ENCODE results near the gene PHKG2.

The PHKG2 gene

DNA sequence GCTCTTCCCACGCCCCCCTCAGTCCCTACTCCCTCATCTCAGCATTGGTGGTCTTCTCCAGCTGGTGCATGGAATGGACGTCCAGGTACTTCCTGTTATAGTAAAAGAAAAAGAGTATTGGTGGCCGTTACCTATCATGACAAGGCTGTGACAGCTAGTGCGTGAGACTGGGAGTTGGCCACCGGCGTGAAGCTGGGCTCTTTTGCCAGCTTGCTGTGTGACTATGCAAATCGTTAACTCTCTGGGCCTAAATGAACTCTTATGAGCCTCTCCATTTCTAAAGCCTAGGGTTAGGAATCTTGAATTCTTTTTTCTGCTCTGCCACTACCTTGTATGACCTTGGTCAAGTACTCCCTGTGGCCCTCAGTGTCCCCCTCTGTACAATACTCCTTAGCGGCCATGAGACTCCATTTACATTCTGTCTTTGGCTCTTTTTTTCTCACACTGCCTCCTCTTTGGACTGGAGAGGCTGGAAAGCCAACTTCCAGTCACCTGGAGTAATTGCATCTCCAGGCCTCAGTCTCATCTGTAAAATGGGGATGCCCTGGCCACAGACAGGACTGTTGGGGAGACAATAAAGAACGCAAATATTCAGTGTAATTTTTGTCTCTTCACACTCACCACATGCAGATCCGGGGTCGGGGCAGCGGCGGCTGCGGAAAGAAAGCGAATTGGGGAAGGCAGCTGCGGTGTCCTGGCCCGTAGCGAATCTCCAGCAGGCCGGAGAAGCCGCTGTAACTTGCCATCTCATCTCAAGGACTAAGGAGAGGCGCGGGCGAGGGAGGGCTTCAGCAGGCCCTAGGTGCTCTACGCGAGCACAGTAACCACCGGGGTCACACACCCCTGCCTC, 12.6 kb downstream of the PHKG2 start:
- Histone ChIP-seq H3K9ac (ENCODE audit: low read length) (peak overlapping the region; percentile 80; the same call in 1 of the 2 replicates), H3K79me2 (ENCODE audit: low read length) (peaks cover 25% of the 10 kb centered on the region), H3K4me2 (ENCODE audit: low read depth, low read length) (peak overlapping the region; percentile 72), H3K36me3 (replicated peaks; ENCODE audit: insufficient read depth, low read length) (peaks cover 4% of the 10 kb centered on the region; the same call in 1 of the 2 replicates), H2AFZ (ENCODE audit: low read length) (peak overlapping the region; percentile 91), H3K9me3 (replicated peaks; ENCODE audit: insufficient read depth, low read length) (no peaks in the 10 kb centered on the region), H3K9me2 (replicated peaks; ENCODE audit: insufficient read depth, low read length) (no peaks in the 10 kb centered on the region), H4K20me1 (ENCODE audit: insufficient read depth, low read length) (no peaks in the 10 kb centered on the region), H3F3A (ENCODE audit: insufficient read depth, low read length) (no peaks in the 10 kb centered on the region), H3K27ac (ENCODE audit: low read length) (peak overlapping the region; percentile 31; the same call in 1 of the 2 replicates), H3K27me3 (replicated peaks; ENCODE audit: insufficient read depth, low read length) (no peaks in the 10 kb centered on the region), H3K4me1 (ENCODE audit: low read length) (peaks cover 17% of the 10 kb centered on the region), H3K4me3 (ENCODE audit: low read length) (peak overlapping the region; percentile 83)
- DNase-seq: no peak
- TF ChIP-seq, protein P1, sequence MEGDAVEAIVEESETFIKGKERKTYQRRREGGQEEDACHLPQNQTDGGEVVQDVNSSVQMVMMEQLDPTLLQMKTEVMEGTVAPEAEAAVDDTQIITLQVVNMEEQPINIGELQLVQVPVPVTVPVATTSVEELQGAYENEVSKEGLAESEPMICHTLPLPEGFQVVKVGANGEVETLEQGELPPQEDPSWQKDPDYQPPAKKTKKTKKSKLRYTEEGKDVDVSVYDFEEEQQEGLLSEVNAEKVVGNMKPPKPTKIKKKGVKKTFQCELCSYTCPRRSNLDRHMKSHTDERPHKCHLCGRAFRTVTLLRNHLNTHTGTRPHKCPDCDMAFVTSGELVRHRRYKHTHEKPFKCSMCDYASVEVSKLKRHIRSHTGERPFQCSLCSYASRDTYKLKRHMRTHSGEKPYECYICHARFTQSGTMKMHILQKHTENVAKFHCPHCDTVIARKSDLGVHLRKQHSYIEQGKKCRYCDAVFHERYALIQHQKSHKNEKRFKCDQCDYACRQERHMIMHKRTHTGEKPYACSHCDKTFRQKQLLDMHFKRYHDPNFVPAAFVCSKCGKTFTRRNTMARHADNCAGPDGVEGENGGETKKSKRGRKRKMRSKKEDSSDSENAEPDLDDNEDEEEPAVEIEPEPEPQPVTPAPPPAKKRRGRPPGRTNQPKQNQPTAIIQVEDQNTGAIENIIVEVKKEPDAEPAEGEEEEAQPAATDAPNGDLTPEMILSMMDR (IDR thresholded peaks at IDR 0.05; ENCODE audit: low read length): no peak
- TF ChIP-seq EZH2phosphoT487 (IDR thresholded peaks at IDR 0.05; ENCODE audit: low read length) (no peak), EZH2 (optimal IDR thresholded peaks at IDR 0.05; ENCODE audit: low read depth, low read length) (no peak)

DNA sequence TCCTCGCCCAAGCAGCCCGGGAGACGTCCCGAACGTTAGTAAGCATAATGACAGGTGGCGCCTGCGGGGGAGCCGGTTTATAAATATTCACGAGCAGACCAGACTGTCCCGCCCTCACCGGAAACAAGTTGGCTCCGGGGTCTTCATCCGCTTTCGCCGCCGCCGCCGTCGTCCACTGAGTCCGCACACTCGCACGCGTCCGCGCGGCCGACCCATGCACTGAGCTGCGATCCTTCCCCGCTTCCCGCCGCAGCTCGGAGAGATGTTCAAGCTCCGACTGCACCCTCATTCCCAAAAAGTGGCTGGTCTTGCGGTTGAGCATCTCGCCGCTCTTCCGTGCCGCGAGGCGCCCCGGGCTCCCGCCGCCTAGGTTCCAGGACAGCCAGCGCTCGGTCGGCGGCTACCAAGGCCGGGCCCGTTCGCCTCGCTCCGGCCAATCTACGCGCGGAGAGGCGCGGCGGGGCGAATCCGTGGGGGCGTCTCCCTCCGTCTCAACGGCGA, 13.3 kb downstream of the PHKG2 start:
- Histone ChIP-seq H3K27ac (ENCODE audit: low read length) (peak overlapping the region; percentile 31; the same call in 1 of the 2 replicates), H3K27me3 (replicated peaks; ENCODE audit: insufficient read depth, low read length) (no peaks in the 10 kb centered on the region), H3K9ac (ENCODE audit: low read length) (peak overlapping the region; percentile 80), H3K9me3 (replicated peaks; ENCODE audit: insufficient read depth, low read length) (no peaks in the 10 kb centered on the region), H3K79me2 (ENCODE audit: low read length) (peaks cover 25% of the 10 kb centered on the region), H3K9me2 (replicated peaks; ENCODE audit: insufficient read depth, low read length) (no peaks in the 10 kb centered on the region), H3K4me3 (ENCODE audit: low read length) (peak overlapping the region; percentile 83), H3K36me3 (replicated peaks; ENCODE audit: insufficient read depth, low read length) (peaks cover 4% of the 10 kb centered on the region; the same call in 1 of the 2 replicates), H3K4me2 (ENCODE audit: low read depth, low read length) (peak overlapping the region; percentile 72), H4K20me1 (ENCODE audit: insufficient read depth, low read length) (no peaks in the 10 kb centered on the region), H3K4me1 (ENCODE audit: low read length) (peaks cover 17% of the 10 kb centered on the region), H2AFZ (ENCODE audit: low read length) (peak overlapping the region; percentile 91), H3F3A (ENCODE audit: insufficient read depth, low read length) (no peaks in the 10 kb centered on the region)
- TF ChIP-seq EZH2phosphoT487 (IDR thresholded peaks at IDR 0.05; ENCODE audit: low read length) (no peak), EZH2 (optimal IDR thresholded peaks at IDR 0.05; ENCODE audit: low read depth, low read length) (no peak)
- TF ChIP-seq, protein P1 (IDR thresholded peaks at IDR 0.05; ENCODE audit: low read length): no peak
- peak; percentile 48 for DNase-seq

DNA sequence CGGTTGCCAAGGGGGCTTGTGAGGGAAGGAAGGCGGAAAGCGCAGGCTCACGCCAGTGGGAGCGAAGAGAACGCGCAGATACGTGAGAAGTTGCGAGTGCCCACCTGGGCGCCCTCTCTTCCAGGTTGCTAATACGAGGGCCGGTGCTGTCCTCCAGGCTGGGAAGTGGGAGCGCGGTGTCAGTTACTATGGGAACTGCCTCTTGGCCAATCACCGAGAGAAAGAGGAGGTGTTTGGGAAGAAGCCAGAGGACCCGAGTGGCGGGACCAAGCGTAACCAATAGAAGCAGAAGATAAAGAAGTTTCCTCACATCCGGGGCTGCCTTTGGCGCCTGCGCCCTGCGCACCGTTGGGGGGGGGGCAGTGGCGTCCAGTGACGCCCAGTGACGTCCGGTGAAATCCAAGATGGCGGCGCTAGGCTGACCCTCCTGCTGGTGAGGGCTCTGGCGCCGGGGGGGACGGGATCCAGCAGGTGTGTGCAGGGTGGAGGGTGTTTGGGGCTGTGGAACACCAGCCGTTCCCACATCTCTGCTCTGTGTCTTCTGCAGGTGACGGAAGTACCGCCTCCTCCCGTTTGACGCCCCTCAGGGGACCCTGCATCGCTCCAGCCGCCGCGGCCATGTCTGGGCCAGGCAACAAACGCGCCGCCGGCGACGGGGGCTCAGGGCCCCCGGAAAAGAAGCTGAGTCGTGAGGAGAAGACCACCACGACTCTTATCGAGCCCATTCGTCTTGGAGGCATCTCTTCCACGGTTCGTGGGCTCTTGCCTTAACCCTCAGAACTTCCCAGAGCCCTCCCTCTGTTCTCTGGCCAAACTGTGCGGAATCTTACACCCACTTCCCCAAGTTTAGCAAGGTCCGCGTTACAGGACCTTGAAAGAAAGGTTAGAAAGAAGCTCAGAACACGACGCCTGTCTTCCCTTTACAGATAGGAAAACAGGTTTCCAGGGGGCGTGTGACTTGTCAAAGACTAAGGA, 14.0 kb downstream of the PHKG2 start, which contains the start of the genes CFAP119 and RNF40:
Gene CFAP119 (minus strand): TSS at position 135 of the 975 bp plus-strand sequence. CDS start 314 bp downstream, outside the sequence.
Gene RNF40 (plus strand): TSS at position 395 of the 975 bp plus-strand sequence. CDS start 224 bp downstream, at position 619.
- H3K9me3 ChIP-seq (replicated peaks; ENCODE audit: insufficient read depth, low read length): no peaks in the 10 kb centered on the region
- no peaks in the 10 kb centered on the region for H4K20me1 ChIP-seq (ENCODE audit: insufficient read depth, low read length)
- H3K27ac ChIP-seq (ENCODE audit: low read length): peak within 1 kb of the TSS; percentile 35; the same call in 1 of the 2 replicates
- peaks cover 17% of the 10 kb centered on the region for H3K4me1 ChIP-seq (ENCODE audit: low read length)
- H3K4me2 ChIP-seq (ENCODE audit: low read depth, low read length): peak within 1 kb of the TSS; percentile 90
- peak; percentile 95 for DNase-seq
- TF ChIP-seq, protein P1 (IDR thresholded peaks at IDR 0.05; ENCODE audit: low read length): no peak
- peak within 1 kb of the TSS; percentile 83 for H3K4me3 ChIP-seq (ENCODE audit: low read length)
- H2AFZ ChIP-seq (ENCODE audit: low read length): peak within 1 kb of the TSS; percentile 91
- peaks cover 25% of the 10 kb centered on the region for H3K79me2 ChIP-seq (ENCODE audit: low read length)
- peaks cover 4% of the 10 kb centered on the region; the same call in 1 of the 2 replicates for H3K36me3 ChIP-seq (replicated peaks; ENCODE audit: insufficient read depth, low read length)
- H3K9ac ChIP-seq (ENCODE audit: low read length): peak within 1 kb of the TSS; percentile 80
- H3K27me3 ChIP-seq (replicated peaks; ENCODE audit: insufficient read depth, low read length): no peaks in the 10 kb centered on the region
- no peaks in the 10 kb centered on the region for H3F3A ChIP-seq (ENCODE audit: insufficient read depth, low read length)
- H3K9me2 ChIP-seq (replicated peaks; ENCODE audit: insufficient read depth, low read length): no peaks in the 10 kb centered on the region
